ENCODE measurements around the gene GMEB2. TPM values are rescaled to one million over a fixed set of nuclear protein-coding genes. Genes with fewer than 3 reads are reported as not detected.
A peak's percentile ranks its signal among the peaks of the same experiment; 100 is the strongest.
"Not testable (repeated sequence)": the region's sequence is repeated elsewhere in the genome, so short reads cannot be mapped to it uniquely, and the experiment has no call there.

Gene GMEB2
- total RNA-seq, 1 experiment from 2014 or later, result 19.6 TPM

DNA sequence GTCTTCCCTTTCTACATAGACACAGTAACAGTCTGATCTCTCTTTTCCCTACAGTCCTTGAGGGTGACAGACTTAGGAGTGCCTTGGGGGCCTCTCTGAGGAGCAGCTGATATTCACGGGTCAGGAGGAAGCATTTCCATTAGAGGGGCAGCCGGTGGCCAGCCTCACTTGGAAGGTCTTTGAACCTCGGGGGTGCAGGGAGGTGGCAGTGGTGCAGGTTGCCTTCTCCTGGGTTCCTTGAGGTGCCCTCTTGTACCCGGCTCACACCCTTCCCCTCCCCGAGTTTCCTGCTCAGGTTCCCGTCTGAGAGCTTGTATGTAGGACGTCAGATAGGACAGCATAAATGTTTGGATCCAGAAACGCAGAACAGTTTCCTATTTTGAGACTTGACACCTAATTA, 33.7 kb upstream of the GMEB2 start:
- CTCF ChIA-PET, result no interaction called here
- DNase-seq (ENCODE audit: unreplicated experiment), result no peak
- no TSS peak for BruUV-seq (replicated peaks)
- H3K4me3 Mint-ChIP-seq (ENCODE audit: unreplicated experiment), result no peak overlapping the region
- H3K27ac Mint-ChIP-seq (ENCODE audit: low read depth, unreplicated experiment), result no peak overlapping the region
- H3K27me3 Mint-ChIP-seq (ENCODE audit: insufficient read depth, unreplicated experiment), result no peaks in the 10 kb centered on the region
- H3K4me1 Mint-ChIP-seq (ENCODE audit: insufficient read depth, unreplicated experiment), result peaks cover 9% of the 10 kb centered on the region
- TF ChIP-seq, protein P1, sequence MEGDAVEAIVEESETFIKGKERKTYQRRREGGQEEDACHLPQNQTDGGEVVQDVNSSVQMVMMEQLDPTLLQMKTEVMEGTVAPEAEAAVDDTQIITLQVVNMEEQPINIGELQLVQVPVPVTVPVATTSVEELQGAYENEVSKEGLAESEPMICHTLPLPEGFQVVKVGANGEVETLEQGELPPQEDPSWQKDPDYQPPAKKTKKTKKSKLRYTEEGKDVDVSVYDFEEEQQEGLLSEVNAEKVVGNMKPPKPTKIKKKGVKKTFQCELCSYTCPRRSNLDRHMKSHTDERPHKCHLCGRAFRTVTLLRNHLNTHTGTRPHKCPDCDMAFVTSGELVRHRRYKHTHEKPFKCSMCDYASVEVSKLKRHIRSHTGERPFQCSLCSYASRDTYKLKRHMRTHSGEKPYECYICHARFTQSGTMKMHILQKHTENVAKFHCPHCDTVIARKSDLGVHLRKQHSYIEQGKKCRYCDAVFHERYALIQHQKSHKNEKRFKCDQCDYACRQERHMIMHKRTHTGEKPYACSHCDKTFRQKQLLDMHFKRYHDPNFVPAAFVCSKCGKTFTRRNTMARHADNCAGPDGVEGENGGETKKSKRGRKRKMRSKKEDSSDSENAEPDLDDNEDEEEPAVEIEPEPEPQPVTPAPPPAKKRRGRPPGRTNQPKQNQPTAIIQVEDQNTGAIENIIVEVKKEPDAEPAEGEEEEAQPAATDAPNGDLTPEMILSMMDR (IDR thresholded peaks at IDR 0.05; ENCODE audit: unreplicated experiment), result no peak
- peaks cover 11% of the 10 kb centered on the region for H3K36me3 Mint-ChIP-seq (ENCODE audit: insufficient read depth, unreplicated experiment)
- H3K9me3 Mint-ChIP-seq (ENCODE audit: unreplicated experiment), result no peaks in the 10 kb centered on the region
- POLR2A ChIA-PET, result interaction anchor here (0.7 to 1.9 kb wide), 2 partner anchors 29 to 33 kb away, joined by 3 to 4 read pairs; partner anchors contain the start of gene GMEB2
- intact Hi-C loops (cut with micrococcal nuclease), result no loop called here

DNA sequence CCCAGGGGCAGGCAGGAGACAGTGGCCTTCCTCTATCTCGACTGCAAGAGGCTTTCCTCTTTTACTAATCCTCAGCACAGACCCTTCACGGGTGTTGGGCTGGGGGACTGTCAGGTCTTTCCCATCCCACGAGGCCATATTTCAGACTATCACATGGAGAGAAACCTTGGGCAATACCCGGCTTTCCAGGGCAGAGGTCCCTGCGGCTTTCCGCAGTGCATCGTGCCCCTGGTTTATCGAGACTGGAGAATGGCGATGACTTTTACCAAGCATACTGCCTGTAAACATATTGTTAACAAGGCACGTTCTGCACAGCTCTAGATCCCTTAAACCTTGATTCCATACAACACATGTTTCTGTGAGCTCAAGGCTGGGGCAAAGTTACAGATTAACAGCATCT, 33.3 kb upstream of the GMEB2 start:
- CTCF ChIA-PET; DNase-seq (ENCODE audit: unreplicated experiment); H3K4me1 Mint-ChIP-seq (ENCODE audit: insufficient read depth, unreplicated experiment); intact Hi-C loops (cut with micrococcal nuclease); H3K9me3 Mint-ChIP-seq (ENCODE audit: unreplicated experiment); H3K27ac Mint-ChIP-seq (ENCODE audit: low read depth, unreplicated experiment); H3K27me3 Mint-ChIP-seq (ENCODE audit: insufficient read depth, unreplicated experiment): not testable (repeated sequence)
- TSS peak; percentile 43 for BruUV-seq (replicated peaks)
- H3K4me3 Mint-ChIP-seq (ENCODE audit: unreplicated experiment), result peak overlapping the region; percentile 88
- peaks cover 10% of the 10 kb centered on the region for H3K36me3 Mint-ChIP-seq (ENCODE audit: insufficient read depth, unreplicated experiment)
- POLR2A ChIA-PET, result interaction anchor here (0.7 to 1.9 kb wide), 2 partner anchors 28 to 33 kb away, joined by 3 to 4 read pairs; partner anchors contain the start of gene GMEB2

- no peak for DNase-seq (ENCODE audit: unreplicated experiment)
- Mint-ChIP-seq H3K4me3 (ENCODE audit: unreplicated experiment) (peak overlapping the region; percentile 88), H3K36me3 (ENCODE audit: insufficient read depth, unreplicated experiment) (peaks cover 6% of the 10 kb centered on the region), H3K27ac (ENCODE audit: low read depth, unreplicated experiment) (no peak overlapping the region), H3K9me3 (ENCODE audit: unreplicated experiment) (no peaks in the 10 kb centered on the region), H3K4me1 (ENCODE audit: insufficient read depth, unreplicated experiment) (peaks cover 9% of the 10 kb centered on the region), H3K27me3 (ENCODE audit: insufficient read depth, unreplicated experiment) (no peaks in the 10 kb centered on the region)
- intact Hi-C loops (cut with micrococcal nuclease), result loop anchor here (5.0 kb wide), 1 partner anchor 38 kb away; the partner anchor contains the start of gene TNFRSF6B
- BruUV-seq (replicated peaks), result no TSS peak
- ChIA-PET CTCF (no interaction called here), POLR2A (interaction anchor here (0.5 to 2.6 kb wide), 6 partner anchors 17 to 242 kb away, joined by 3 to 48 read pairs (median 4); partner anchors contain the start of genes GMEB2 and PPDPF)
- TF ChIP-seq, protein P1 (IDR thresholded peaks at IDR 0.05; ENCODE audit: unreplicated experiment), result no peak
Observed at GRCh38 chr20:63659370-63659769, 32.5 kb upstream of the GMEB2 start.

- TF ChIP-seq, protein P1 (IDR thresholded peaks at IDR 0.05; ENCODE audit: unreplicated experiment), result no peak
- intact Hi-C loops (cut with micrococcal nuclease), result loop anchor here (5.0 kb wide), 1 partner anchor 39 kb away; the partner anchor contains the start of gene TNFRSF6B
- peaks cover 6% of the 10 kb centered on the region for H3K36me3 Mint-ChIP-seq (ENCODE audit: insufficient read depth, unreplicated experiment)
Observed at GRCh38 chr20:63658749-63659187, 31.9 kb upstream of the GMEB2 start.

More at GRCh38 chr20:63658749-63659187, 31.9 kb upstream of the GMEB2 start:
- H3K27ac Mint-ChIP-seq (ENCODE audit: low read depth, unreplicated experiment), result peak overlapping the region; percentile 97
- H3K9me3 Mint-ChIP-seq (ENCODE audit: unreplicated experiment), result no peaks in the 10 kb centered on the region
- ChIA-PET POLR2A (interaction anchor here (0.7 to 2.6 kb wide), 30 partner anchors 8 to 732 kb away, joined by 3 to 48 read pairs (median 6); partner anchors contain the start of genes ARFGAP1, ARFRP1, GMEB2 and PPDPF), CTCF (interaction anchor here (1.5 kb wide), 1 partner anchor 10 kb away, joined by 4 read pairs; no protein-coding TSS in a partner anchor)
- no peaks in the 10 kb centered on the region for H3K27me3 Mint-ChIP-seq (ENCODE audit: insufficient read depth, unreplicated experiment)
- BruUV-seq (replicated peaks), result no TSS peak
- peaks cover 9% of the 10 kb centered on the region for H3K4me1 Mint-ChIP-seq (ENCODE audit: insufficient read depth, unreplicated experiment)
- peak overlapping the region; percentile 88 for H3K4me3 Mint-ChIP-seq (ENCODE audit: unreplicated experiment)
- no peak for DNase-seq (ENCODE audit: unreplicated experiment)
